Activated CD8-positive, alpha-beta T cell treated with anti-CD3 and anti-CD28 coated beads for 36 hours (primary cell): ENCODE measurements around the gene CHRNE. TPM values are rescaled to one million over a fixed set of nuclear protein-coding genes. Genes with fewer than 3 reads are reported as not detected.

ENCODE experiments used
- ATAC-seq: fragments of 200-7000 bp; cut with Tn5 transposase; one replicate; pipeline ENCODE4 v1.10.0; 2021; ENCODE audit warnings: mild to moderate bottlenecking, moderate library complexity
- CTCF ChIA-PET: fragments of 350-600 bp; sonication (Branson Sonifier 250); formaldehyde crosslinking; loops from one replicate; lab custom pipeline; 2021; ENCODE audit warnings: antibody characterized with exemption; lab: Charles Lee
- POLR2A ChIA-PET: fragments of 350-600 bp; sonication (Branson Sonifier 250); formaldehyde crosslinking; loops from one replicate; lab custom pipeline; 2021; ENCODE audit warnings: antibody characterized with exemption; lab: Charles Lee
- DNase-seq: peaks from one replicate; pipeline ENCODE4 v3.0.0-alpha.2; 2020
- H3K27ac Mint-ChIP-seq: one replicate; pipeline ENCODE4 v1.8.0; 2021; ENCODE audit warnings: mild to moderate bottlenecking, mixed read lengths
- H3K27me3 Mint-ChIP-seq: one replicate; pipeline ENCODE4 v1.8.0; 2021; ENCODE audit warnings: mixed read lengths
- H3K36me3 Mint-ChIP-seq: one replicate; pipeline ENCODE4 v1.8.0; 2021; ENCODE audit warnings: low read depth, mixed read lengths
- H3K4me1 Mint-ChIP-seq: one replicate; pipeline ENCODE4 v1.8.0; 2021; ENCODE audit warnings: low read depth, mixed read lengths
- H3K4me3 Mint-ChIP-seq: one replicate; pipeline ENCODE4 v1.8.0; 2021; ENCODE audit warnings: mild to moderate bottlenecking, moderate library complexity, mixed read lengths
- H3K9me3 Mint-ChIP-seq: one replicate; pipeline ENCODE4 v1.8.0; 2021; ENCODE audit warnings: mixed read lengths
- CTCF ChIP-seq: fragments of 200-600 bp; IDR thresholded peaks from one replicate; pipeline ENCODE4 v1.8.0; 2022; ENCODE audit warnings: antibody characterized with exemption, mild to moderate bottlenecking
- intact Hi-C: fragments of 100-400 bp; cut with micrococcal nuclease; formaldehyde crosslinking; loops from one replicate; pipeline ENCODE4 v1.10.0; 2022
- total RNA-seq, 2 experiments: library from RNA; stranded (reverse); gene quantifications; one replicate each; pipeline ENCODE4 v1.2.3, GENCODE V29; 2021

The CHRNE gene
- total RNA-seq, 2 experiments from 2014 or later, result 0.45 to 0.78 TPM

GRCh38 chr17:4934173-4934979 is 31.5 kb upstream of the CHRNE start:
- no peaks in the 10 kb centered on the region for H3K9me3 Mint-ChIP-seq
- DNase-seq (peak; percentile 38), ATAC-seq (peak; percentile 48)
- POLR2A ChIA-PET, result interaction anchor here (1.1 to 1.6 kb wide), 4 partner anchors 8 to 33 kb away, joined by 3 to 5 read pairs (median 4); partner anchors contain the start of genes PFN1 and SPAG7
- peak; percentile 24 for TF ChIP-seq CTCF
- intact Hi-C loops, result no loop called here
- peaks cover 41% of the 10 kb centered on the region for H3K36me3 Mint-ChIP-seq
- peaks cover 33% of the 10 kb centered on the region for H3K4me1 Mint-ChIP-seq
- CTCF ChIA-PET, result interaction anchor here (1.3 to 1.4 kb wide), 3 partner anchors 11 to 31 kb away, joined by 3 to 6 read pairs (median 6); partner anchors contain the start of gene CHRNE
- H3K27ac Mint-ChIP-seq, result no peak overlapping the region
- H3K4me3 Mint-ChIP-seq, result no peak overlapping the region
- no peaks in the 10 kb centered on the region for H3K27me3 Mint-ChIP-seq

DNA sequence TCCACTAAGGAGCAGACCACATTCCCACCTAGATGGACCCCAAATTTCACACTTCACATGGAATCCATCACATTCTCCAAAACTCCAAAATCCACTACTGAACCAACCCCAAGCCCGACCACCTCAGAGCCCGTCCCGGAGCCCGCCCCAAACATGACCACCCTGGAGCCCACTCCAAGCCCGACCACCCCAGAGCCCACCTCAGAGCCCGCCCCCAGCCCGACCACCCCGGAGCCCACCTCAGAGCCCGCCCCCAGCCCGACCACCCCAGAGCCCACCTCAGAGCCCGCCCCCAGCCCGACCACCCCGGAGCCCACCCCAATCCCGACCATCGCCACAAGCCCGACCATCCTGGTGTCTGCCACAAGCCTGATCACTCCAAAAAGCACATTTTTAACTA is 30.7 kb upstream of the CHRNE start:
- intact Hi-C loops, result no loop called here
- TF ChIP-seq CTCF, result no peak
- ChIA-PET POLR2A (interaction anchor here (1.1 to 1.6 kb wide), 4 partner anchors 9 to 34 kb away, joined by 3 to 5 read pairs (median 4); partner anchors contain the start of genes PFN1 and SPAG7), CTCF (interaction anchor here (1.3 kb wide), 2 partner anchors 25 to 30 kb away, joined by 6 read pairs; partner anchors contain the start of gene CHRNE)
- DNase-seq, result no peak
- Mint-ChIP-seq H3K4me1 (peaks cover 31% of the 10 kb centered on the region), H3K4me3 (no peak overlapping the region), H3K36me3 (peaks cover 40% of the 10 kb centered on the region), H3K27ac (no peak overlapping the region), H3K27me3 (no peaks in the 10 kb centered on the region), H3K9me3 (no peaks in the 10 kb centered on the region)
- no peak for ATAC-seq

DNA sequence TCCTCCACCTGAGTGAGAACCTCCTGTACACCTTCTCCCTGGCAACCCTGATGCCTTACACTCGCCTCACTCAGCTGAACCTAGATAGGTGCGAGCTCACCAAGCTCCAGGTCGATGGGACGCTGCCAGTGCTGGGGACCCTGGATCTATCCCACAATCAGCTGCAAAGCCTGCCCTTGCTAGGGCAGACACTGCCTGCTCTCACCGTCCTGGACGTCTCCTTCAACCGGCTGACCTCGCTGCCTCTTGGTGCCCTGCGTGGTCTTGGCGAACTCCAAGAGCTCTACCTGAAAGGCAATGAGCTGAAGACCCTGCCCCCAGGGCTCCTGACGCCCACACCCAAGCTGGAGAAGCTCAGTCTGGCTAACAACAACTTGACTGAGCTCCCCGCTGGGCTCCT is 29.9 kb upstream of the CHRNE start:
- H3K36me3 Mint-ChIP-seq, result peaks cover 33% of the 10 kb centered on the region
- H3K27me3 Mint-ChIP-seq, result no peaks in the 10 kb centered on the region
- intact Hi-C loops, result no loop called here
- H3K27ac Mint-ChIP-seq, result no peak overlapping the region
- ChIA-PET CTCF (interaction anchor here (1.0 kb wide), 1 partner anchor 30 kb away, joined by 4 read pairs; the partner anchor contains the start of gene CHRNE), POLR2A (no interaction called here)
- no peak for TF ChIP-seq CTCF
- no peak overlapping the region for H3K4me3 Mint-ChIP-seq
- DNase-seq, result no peak
- H3K9me3 Mint-ChIP-seq, result no peaks in the 10 kb centered on the region
- no peak for ATAC-seq
- H3K4me1 Mint-ChIP-seq, result peaks cover 23% of the 10 kb centered on the region

- H3K36me3 Mint-ChIP-seq, result peaks cover 28% of the 10 kb centered on the region
- TF ChIP-seq CTCF, result no peak
- ChIA-PET POLR2A (no interaction called here), CTCF (interaction anchor here (1.0 kb wide), 1 partner anchor 29 kb away, joined by 4 read pairs; the partner anchor contains the start of gene CHRNE)
- H3K27ac Mint-ChIP-seq, result no peak within 1 kb of the TSS
- no peak within 1 kb of the TSS for H3K4me3 Mint-ChIP-seq
- DNase-seq (no peak), ATAC-seq (no peak)
- peaks cover 19% of the 10 kb centered on the region for H3K4me1 Mint-ChIP-seq
- no peaks in the 10 kb centered on the region for H3K9me3 Mint-ChIP-seq
- intact Hi-C loops, result no loop called here
- no peaks in the 10 kb centered on the region for H3K27me3 Mint-ChIP-seq
Measured at GRCh38 chr17:4931963-4932362, 29.1 kb upstream of the CHRNE start, which contains the start of gene GP1BA. Gene GP1BA (plus strand): TSS chr17:4932277. CDS start chr17:4932605, 328 bp downstream.
